Measurements from ENCODE around the gene MATN1. TPM values are rescaled to one million over a fixed set of nuclear protein-coding genes. Genes with fewer than 3 reads are reported as not detected.

MATN1 gene
- total and polyA plus RNA-seq, 2 of the 4 experiments (the other 2 are of a cell fraction), result 0.27 TPM; not detected in 1

GRCh38 chr1:30698401-30698981, 24.9 kb downstream of the MATN1 start:
- Histone ChIP-seq H4K20me1 (ENCODE audit: insufficient read depth, low read length) (no peaks in the 10 kb centered on the region), H3K79me1 (ENCODE audit: low read depth in 1 of 2, low read length in 2 of 2) (no peaks in the 10 kb centered on the region), H2BK20ac (ENCODE audit: low read depth, low read length) (no peak overlapping the region), H3K23ac (ENCODE audit: low read depth, low read length) (no peak overlapping the region), H3K14ac (replicated peaks; ENCODE audit: low read depth, low read length) (no peak overlapping the region), H3K9me3 (ENCODE audit: control insufficient read depth, insufficient read depth, low read length) (no peaks in the 10 kb centered on the region), H3K27ac (ENCODE audit: insufficient read depth, low read length) (no peak overlapping the region), H4K5ac (ENCODE audit: low read depth, low read length) (no peak overlapping the region), H3K18ac (ENCODE audit: low read depth, low read length) (no peak overlapping the region), H2BK15ac (ENCODE audit: low read depth, low read length) (no peak overlapping the region), H2AFZ (replicated peaks; ENCODE audit: low read length, poor library complexity) (no peak overlapping the region), H3K9me1 (ENCODE audit: insufficient read depth, low read length) (peaks cover 3% of the 10 kb centered on the region; the same call in 1 of the 2 replicates), H3K9ac (ENCODE audit: low read depth, low read length) (no peak overlapping the region), H4K8ac (ENCODE audit: low read depth in 2 of 2, low read length in 2 of 2) (no peak overlapping the region), H2AK5ac (ENCODE audit: low read depth, low read length) (no peak overlapping the region), H2AK9ac (replicated peaks; ENCODE audit: low read depth, low read length, poor library complexity) (no peak overlapping the region), H3K56ac (ENCODE audit: extremely low read depth, insufficient read depth, low read length) (no peak overlapping the region), H3K36me3 (ENCODE audit: control insufficient read depth, insufficient read depth, low read length) (no peaks in the 10 kb centered on the region), H3K27me3 (ENCODE audit: control insufficient read depth, insufficient read depth, low read length) (peaks cover 11% of the 10 kb centered on the region; the same call in 1 of the 2 replicates), H2BK5ac (ENCODE audit: low read depth, low read length, poor library complexity, severe bottlenecking) (no peak overlapping the region), H3K4me1 (ENCODE audit: control insufficient read depth, insufficient read depth, low read length) (peaks cover 4% of the 10 kb centered on the region; the same call in 1 of the 2 replicates), H3K4ac (ENCODE audit: low read depth, low read length) (no peak overlapping the region), H4K91ac (ENCODE audit: insufficient read depth, low read depth, low read length) (no peak overlapping the region), H2BK120ac (ENCODE audit: low read depth, low read length) (no peak overlapping the region), H3K4me3 (ENCODE audit: insufficient read depth, low read depth, low read length) (no peak overlapping the region), H3K4me2 (ENCODE audit: low read depth, low read length) (no peak overlapping the region)
- no peak for ATAC-seq (ENCODE audit: low read depth)
- 64% methylated on average over 5 of the region's 17 CpGs; no CpG with 5 or more reads in 1 of the 2 experiments for WGBS, 2 experiments (ENCODE audit: extremely low coverage in 2 of 2, insufficient read length in 1 of 2)
- intact Hi-C loops (cut with micrococcal nuclease) (no loop called here), in situ Hi-C loops (cut with MboI; ENCODE audit: low sequenced_read_pairs) (no loop called here), dilution Hi-C loops (cut with HindIII; ENCODE audit: low sequenced_read_pairs, unreplicated experiment) (no loop called here)
- BruUV-seq (replicated peaks), result no TSS peak
- ChIA-PET CTCF (no interaction called here), POLR2A (ENCODE audit: unreplicated experiment) (no interaction called here)
- no peak for DNase-seq
- TF ChIP-seq ELK1 (IDR thresholded peaks at IDR 0.05; ENCODE audit: borderline replicate concordance, low read depth, low read length) (no peak), RCOR1 (IDR thresholded peaks at IDR 0.05; ENCODE audit: insufficient replicate concordance, low read length) (no peak), MAFK (IDR thresholded peaks at IDR 0.05; ENCODE audit: low read depth, low read length) (no peak), NFE2L2 (IDR thresholded peaks at IDR 0.05; ENCODE audit: low read depth, low read length) (no peak), POLR2A (IDR thresholded peaks at IDR 0.05; ENCODE audit: low read depth, low read length) (no peak), RAD21 (IDR thresholded peaks at IDR 0.05; ENCODE audit: low read length) (no peak), MXI1 (IDR thresholded peaks at IDR 0.05; ENCODE audit: borderline replicate concordance, low read depth, low read length) (no peak), CHD1 (IDR thresholded peaks at IDR 0.05; ENCODE audit: low read depth, low read length) (no peak), MAZ (IDR thresholded peaks at IDR 0.05; ENCODE audit: borderline replicate concordance, low read depth, low read length) (no peak), BHLHE40 (IDR thresholded peaks at IDR 0.05; ENCODE audit: low read depth, low read length) (no peak), FOS (IDR thresholded peaks at IDR 0.05; ENCODE audit: low read depth, low read length) (no peak), SMC3 (IDR thresholded peaks at IDR 0.05; ENCODE audit: low read depth, low read length) (no peak), CEBPB (IDR thresholded peaks at IDR 0.05; ENCODE audit: low read depth, low read length) (no peak), RFX5 (IDR thresholded peaks at IDR 0.05; ENCODE audit: low read depth, low read length) (no peak)
- TF ChIP-seq, protein P1, sequence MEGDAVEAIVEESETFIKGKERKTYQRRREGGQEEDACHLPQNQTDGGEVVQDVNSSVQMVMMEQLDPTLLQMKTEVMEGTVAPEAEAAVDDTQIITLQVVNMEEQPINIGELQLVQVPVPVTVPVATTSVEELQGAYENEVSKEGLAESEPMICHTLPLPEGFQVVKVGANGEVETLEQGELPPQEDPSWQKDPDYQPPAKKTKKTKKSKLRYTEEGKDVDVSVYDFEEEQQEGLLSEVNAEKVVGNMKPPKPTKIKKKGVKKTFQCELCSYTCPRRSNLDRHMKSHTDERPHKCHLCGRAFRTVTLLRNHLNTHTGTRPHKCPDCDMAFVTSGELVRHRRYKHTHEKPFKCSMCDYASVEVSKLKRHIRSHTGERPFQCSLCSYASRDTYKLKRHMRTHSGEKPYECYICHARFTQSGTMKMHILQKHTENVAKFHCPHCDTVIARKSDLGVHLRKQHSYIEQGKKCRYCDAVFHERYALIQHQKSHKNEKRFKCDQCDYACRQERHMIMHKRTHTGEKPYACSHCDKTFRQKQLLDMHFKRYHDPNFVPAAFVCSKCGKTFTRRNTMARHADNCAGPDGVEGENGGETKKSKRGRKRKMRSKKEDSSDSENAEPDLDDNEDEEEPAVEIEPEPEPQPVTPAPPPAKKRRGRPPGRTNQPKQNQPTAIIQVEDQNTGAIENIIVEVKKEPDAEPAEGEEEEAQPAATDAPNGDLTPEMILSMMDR (conservative IDR thresholded peaks at IDR 0.05; ENCODE audit: low read depth, low read length), result no peak
- TF ChIP-seq, protein P2, sequence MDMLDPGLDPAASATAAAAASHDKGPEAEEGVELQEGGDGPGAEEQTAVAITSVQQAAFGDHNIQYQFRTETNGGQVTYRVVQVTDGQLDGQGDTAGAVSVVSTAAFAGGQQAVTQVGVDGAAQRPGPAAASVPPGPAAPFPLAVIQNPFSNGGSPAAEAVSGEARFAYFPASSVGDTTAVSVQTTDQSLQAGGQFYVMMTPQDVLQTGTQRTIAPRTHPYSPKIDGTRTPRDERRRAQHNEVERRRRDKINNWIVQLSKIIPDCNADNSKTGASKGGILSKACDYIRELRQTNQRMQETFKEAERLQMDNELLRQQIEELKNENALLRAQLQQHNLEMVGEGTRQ (IDR thresholded peaks at IDR 0.05; ENCODE audit: low read depth, low read length), result no peak

Measured in IMR-90 (cell line).